Measurements from ENCODE around the gene CMKLR1. TPM values are rescaled to one million over a fixed set of nuclear protein-coding genes. Genes with fewer than 3 reads are reported as not detected.
A peak's percentile ranks its signal among the peaks of the same experiment; 100 is the strongest.

Gene CMKLR1
- total and polyA plus RNA-seq, 9 of the 15 experiments (the other 6 are each of a cell fraction or from before 2014, with no cell fraction given), result 0.11 to 1.4 (median 0.20) TPM

- no peak for TF ChIP-seq RFX5 (IDR thresholded peaks at IDR 0.05; ENCODE audit: low read depth, low read length)
- TF ChIP-seq MAFF (IDR thresholded peaks at IDR 0.05; ENCODE audit: low read length), result no peak
- no peak for TF ChIP-seq TGIF2 (CRISPR knock-in tag; IDR thresholded peaks at IDR 0.05)
- TF ChIP-seq ESRRA (IDR thresholded peaks at IDR 0.05; ENCODE audit: borderline replicate concordance, low read depth), result peak; percentile 71; the same call in 1 of the 2 replicates
- TF ChIP-seq MCM3 (IDR thresholded peaks at IDR 0.05), result no peak
- TF ChIP-seq RAD51 (IDR thresholded peaks at IDR 0.05; ENCODE audit: borderline replicate concordance, low read depth), result peak; percentile 85
- TF ChIP-seq FOSL1 (tag; conservative IDR thresholded peaks at IDR 0.05), result 0 out of 2 replicates have a peak, but pooled peaks have one; percentile 17
- TF ChIP-seq NFRKB (IDR thresholded peaks at IDR 0.05; ENCODE audit: low read depth), result no peak
- peak; percentile 86 for TF ChIP-seq L3MBTL2 (IDR thresholded peaks at IDR 0.05)
- no peak for TF ChIP-seq TSHZ1 (CRISPR knock-in tag; IDR thresholded peaks at IDR 0.05)
- no peak for TF ChIP-seq ZNF668 (CRISPR knock-in tag; IDR thresholded peaks at IDR 0.05)
- TF ChIP-seq HNRNPK (IDR thresholded peaks at IDR 0.05; ENCODE audit: low read depth, low read length, poor library complexity, severe bottlenecking), result no peak
- TF ChIP-seq ATF3 (IDR thresholded peaks at IDR 0.05), result peak; percentile 22; the same call in 1 of the 2 replicates
- no peak for TF ChIP-seq ATF3 (CRISPR knock-in tag; conservative IDR thresholded peaks at IDR 0.05)
- no peak for TF ChIP-seq MAX (CRISPR knock-in tag; IDR thresholded peaks at IDR 0.05)
- no peak for TF ChIP-seq ZBTB1 (CRISPR knock-in tag; IDR thresholded peaks at IDR 0.05; ENCODE audit: borderline replicate concordance, low read depth)
- no peak for TF ChIP-seq CBX8 (IDR thresholded peaks at IDR 0.05; ENCODE audit: borderline replicate concordance, extremely low read depth, low read depth, low read length, poor library complexity, severe bottlenecking)
- no peak for TF ChIP-seq TCF7 (IDR thresholded peaks at IDR 0.05; ENCODE audit: borderline replicate concordance)
- TF ChIP-seq USF2 (CRISPR knock-in tag; IDR thresholded peaks at IDR 0.05), result peak; percentile 75
- TF ChIP-seq NR4A1 (CRISPR knock-in tag; IDR thresholded peaks at IDR 0.05), result no peak
- no peak for TF ChIP-seq NR4A1 (tag; IDR thresholded peaks at IDR 0.05)
- TF ChIP-seq THAP12 (CRISPR knock-in tag; IDR thresholded peaks at IDR 0.05), result no peak
- no peak for TF ChIP-seq DACH1 (IDR thresholded peaks at IDR 0.05; ENCODE audit: partially characterized antibody)
Measured at GRCh38 chr12:108268397-108268796, 70.7 kb downstream of the CMKLR1 start (continued).

All from K562 (cell line).